HG03521 (cell line): ENCODE measurements around the gene KCNK3.
"Not testable (repeated sequence)": the region's sequence is repeated elsewhere in the genome, so short reads cannot be mapped to it uniquely, and the experiment has no call there.

Experiments used
- ATAC-seq: cut with Tn5 transposase; IDR thresholded peaks from one replicate; pipeline ENCODE4 v1.9.1; 2021; ENCODE audit warnings: mild to moderate bottlenecking, moderate library complexity; ENCODE audit not compliant: unreplicated experiment

Gene KCNK3

DNA sequence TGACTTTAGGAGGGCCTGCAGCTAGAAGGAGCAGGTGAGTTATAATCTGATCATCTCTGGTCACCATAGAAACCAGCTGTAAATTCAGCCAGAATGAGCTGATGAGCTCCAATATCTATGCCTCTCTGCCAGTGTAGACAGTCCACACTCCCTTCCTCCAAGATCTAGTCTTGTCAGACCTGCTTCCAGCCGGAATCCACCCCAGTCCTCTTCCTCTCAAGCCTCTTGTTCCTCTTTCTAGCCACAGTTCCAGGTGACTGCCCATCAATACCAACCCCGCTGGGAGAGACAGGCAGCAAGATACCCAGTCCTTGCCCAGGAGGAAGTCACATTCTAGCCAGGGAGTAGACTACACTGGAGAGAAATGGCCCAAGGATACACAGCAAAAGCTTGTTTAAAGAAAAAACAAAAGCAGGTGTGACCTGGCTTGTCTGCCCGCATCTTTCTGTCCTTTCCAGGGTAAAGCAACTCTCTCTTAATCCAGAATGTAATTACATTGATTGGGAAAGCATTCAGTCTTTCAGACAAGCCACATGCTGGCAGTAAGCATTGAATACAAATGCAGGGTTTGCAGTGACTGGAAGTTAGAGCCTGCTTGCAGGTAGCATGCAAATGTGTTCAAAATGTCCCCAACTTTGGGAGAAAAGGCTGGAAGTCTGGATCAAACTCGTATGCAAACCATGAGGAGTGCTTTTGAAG, 62.6 kb downstream of the KCNK3 start:
- ATAC-seq: no peak

DNA sequence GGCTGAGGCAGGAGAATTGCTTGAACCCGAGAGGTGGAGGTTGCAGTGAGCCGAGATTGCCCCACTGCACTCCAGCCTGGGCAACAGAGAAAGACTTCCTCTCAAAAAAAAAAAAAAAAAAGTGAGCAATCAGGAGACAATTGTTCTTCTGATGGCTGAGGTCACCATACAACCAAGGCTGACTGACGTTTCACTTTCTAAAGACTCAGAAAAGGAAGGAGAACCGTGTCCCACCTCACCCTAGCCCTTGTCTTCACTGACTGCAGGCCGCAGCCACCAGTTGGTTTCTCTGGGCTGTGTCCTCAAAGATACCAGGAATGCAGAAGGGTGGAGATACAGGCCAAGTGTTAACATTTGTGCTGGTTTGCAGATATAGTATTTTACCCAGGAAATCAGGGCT, 63.8 kb downstream of the KCNK3 start:
- ATAC-seq: no peak

DNA sequence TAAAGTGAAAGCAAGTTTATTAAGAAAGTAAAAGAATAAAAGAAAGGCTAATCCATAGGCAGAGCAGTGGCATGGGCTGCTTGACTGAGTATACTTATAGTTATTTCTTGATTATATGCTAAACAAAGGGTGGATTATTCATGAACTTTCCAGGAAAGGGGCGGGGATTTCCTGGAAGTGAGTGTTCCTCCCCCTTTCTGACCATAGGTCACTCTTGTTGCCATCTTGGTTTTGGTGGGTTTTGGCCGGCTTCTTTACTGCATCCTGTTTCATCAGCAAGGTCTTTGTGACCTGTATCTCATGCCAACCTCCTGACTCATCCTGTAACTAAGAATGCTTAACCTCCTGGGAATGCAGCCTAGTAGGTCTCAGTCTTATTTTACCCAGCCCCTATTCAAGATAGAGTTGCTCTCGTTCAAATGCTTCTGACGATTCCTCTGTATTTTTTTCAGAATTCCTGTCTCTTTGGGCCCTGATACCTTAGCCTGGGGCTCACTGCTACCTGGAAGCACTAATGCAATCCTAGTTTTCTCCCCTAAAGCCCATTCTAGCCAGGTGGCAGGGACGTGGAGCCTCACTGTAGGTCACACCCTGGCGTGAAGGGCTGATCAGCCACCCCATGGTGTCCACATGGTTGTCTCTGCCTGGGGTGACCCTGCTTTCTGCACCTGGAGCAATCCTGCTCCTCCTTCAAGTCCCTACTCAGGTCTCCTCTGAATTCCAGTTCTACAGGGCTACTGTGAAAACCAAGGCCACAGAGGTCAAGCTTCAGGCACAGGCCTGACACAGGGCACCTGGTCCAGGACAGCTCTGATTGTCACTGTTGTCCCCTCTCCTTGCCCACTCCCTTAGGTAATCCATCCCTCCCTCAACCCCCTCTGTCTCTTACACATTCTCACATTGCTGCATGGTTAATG, 65.6 kb downstream of the KCNK3 start:
- no peak for ATAC-seq

DNA sequence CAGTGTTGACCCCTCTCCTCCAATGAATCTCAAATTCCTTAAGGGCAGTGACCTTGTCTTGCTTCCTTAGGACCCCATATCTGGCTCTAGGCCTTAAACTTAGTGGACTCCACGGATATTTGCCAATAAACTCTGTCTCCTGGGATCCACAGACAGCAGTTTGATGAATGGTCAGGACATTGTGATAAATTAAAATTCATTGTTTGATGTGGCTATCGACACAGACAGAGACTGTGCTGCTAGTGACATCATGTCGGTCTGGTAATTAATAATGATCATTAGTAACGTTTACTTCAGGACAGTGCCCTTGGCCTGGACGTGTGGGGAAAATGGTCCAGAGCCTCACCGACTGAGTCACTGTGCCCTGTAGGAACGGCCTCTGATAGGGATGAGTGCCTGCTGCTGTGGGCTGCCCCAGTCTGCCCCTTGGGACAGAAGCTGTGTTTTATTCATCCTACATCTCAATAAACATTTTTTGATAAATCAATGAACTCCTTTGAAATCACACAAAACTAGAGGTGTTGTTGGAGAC, 66.3 kb downstream of the KCNK3 start:
- no peak for ATAC-seq

- no peak for ATAC-seq
These were observed 67.3 kb downstream of the KCNK3 start for GRCh38 chr2:26759845-26760244.

- not testable (repeated sequence) for ATAC-seq
These were observed 68.5 kb downstream of the KCNK3 start for GRCh38 chr2:26760991-26761390.

DNA sequence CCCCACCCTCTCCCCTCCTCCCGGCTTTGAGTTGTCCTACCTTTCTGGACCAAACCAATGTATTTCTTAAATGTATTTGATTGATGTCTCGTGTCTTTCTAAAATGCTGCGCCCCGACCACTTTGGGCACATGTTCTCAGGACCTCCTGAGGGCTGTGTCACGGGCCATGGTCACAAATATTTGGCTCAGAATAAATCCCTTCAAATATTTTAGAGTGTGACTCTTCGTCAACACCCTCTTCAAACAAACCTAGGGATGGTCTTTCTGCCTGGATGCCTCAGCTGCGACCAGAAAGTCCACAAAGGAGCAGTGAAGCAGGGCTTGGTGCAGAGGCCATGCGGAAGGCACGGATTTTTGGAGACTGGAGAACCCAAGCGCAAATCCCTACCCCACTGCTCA, 70.5 kb downstream of the KCNK3 start:
- no peak for ATAC-seq

GRCh38 chr2:26764078-26764887, 71.8 kb downstream of the KCNK3 start, which contains the start of gene SLC35F6:
SLC35F6 (plus strand) TSS chr2:26764284; CDS start chr2:26764350, 66 bp downstream.
- peak; percentile 83 for ATAC-seq

GRCh38 chr2:26764906-26765305, 72.4 kb downstream of the KCNK3 start:
- no peak for ATAC-seq

- ATAC-seq: no peak
These were observed 73.1 kb downstream of the KCNK3 start for GRCh38 chr2:26765475-26766200.

DNA sequence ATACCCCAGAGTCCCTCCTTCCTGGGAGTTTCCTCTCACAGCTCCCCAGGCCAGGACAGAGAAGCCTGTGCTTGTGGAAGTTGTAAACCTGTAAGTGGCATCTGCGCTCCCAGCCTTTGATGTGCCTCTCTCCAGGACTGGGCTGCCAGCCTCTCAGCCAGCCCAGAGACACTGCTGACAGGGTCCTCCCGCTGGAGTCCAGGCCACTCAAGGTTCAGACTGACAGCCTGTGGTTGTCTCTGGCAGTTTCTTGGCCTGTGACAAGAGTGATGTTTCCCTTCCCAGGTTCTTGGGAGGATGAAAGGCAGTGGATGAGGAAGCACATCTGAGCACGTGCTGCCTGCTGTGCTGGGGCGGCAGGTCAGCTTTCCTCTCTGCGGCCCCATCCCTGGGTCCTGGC, 74.6 kb downstream of the KCNK3 start:
- ATAC-seq: no peak

DNA sequence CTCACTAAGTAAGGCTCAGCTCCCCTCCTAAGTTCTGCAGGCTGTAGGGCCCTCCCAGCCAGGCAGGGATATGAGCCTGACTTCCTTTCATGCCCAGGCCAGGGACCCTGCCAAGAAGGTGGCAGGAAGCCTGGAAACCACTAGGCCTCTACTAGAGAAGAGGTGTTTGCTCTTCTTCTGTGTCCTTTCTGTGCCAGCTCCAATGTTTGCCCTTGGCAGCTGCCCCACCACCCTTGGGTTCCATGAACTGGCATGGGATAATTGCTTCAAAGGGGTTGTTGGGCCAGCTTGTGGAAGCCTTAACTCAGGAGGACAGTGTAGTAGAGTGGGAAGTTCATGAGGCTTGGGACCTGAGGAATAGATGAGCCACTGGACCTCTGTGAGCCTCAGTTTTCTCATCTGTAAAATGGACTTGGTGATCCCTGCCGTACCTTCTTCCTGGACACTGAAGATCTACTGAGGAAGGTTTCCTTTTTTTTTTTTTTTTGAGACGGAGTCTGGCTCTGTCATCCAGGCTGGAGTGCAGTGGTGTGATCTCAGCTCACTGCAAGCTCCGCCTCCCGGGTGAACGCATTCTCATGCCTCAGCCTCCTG, 75.5 kb downstream of the KCNK3 start:
- no peak for ATAC-seq

DNA sequence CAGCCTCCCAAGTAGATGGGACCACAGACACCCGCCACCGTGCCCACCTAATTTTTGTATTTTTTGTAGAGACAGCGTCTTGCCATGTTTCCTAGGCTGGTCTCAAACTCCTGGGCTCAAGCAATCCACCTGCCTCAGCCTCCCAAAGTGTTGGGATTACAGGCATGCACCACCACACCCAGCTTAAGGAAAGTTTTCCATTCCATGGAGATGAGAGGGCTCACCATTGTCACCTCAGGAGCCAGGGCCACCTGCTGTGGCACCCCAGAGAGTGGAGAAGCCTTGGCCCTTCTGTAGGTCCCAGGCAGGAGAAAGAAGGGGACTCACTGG, 76.2 kb downstream of the KCNK3 start:
- ATAC-seq: no peak

- ATAC-seq: no peak
These were observed 76.7 kb downstream of the KCNK3 start for GRCh38 chr2:26769089-26769761.

GRCh38 chr2:26770986-26771586, 78.6 kb downstream of the KCNK3 start:
- no peak for ATAC-seq

DNA sequence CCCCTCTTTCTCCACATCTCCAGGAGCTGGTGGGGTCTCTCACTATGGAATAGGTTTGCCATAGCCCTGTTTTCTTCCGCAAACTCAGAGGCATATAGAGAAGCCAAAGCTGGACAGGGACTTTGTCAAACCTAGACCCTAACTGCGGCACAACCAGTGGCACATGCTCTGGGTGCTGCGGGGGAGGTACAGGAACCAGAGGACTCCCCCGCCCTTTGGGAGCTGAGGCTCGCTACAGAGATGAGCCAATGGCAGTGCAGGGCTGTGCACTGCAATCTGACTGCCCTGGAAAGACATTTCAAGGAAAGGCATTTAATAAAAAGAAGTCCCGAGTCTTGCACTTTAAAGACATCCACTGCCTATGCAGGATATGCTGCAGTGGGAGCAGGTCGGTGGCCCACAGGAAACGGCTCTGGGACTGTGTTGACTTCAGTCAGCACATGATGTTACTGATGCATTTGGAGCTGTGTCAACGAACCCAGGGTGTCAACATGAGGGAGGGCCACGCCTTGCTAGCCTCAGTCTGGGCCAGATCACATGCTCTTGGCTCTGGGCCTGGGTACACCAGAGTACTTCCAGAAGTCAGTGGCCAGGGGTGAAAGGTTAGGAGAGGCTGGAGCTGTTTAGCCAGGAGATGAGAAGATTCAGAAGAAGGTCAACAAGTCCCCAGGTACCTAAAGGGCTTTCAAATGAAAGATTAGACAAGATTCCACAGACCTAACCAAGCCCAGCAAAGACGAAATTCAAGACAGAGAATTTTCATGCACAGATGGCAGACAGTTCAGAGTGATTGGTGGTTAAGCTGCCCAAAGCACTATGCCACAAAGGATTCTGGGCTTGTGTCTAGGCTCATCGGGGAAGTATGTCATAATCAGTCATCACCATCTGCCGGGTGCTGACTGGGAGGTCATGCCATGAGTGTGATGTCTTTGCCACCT, 79.8 kb downstream of the KCNK3 start:
- ATAC-seq: no peak

GRCh38 chr2:26776195-26776800, 83.8 kb downstream of the KCNK3 start:
- no peak for ATAC-seq

- ATAC-seq: no peak
These were observed 85.6 kb downstream of the KCNK3 start for GRCh38 chr2:26778098-26778497.
